ENCODE measurements around the gene IL10. TPM values are rescaled to one million over a fixed set of nuclear protein-coding genes. Genes with fewer than 3 reads are reported as not detected.

The IL10 gene
- total RNA-seq (2.5 TPM), polyA plus RNA-seq (ENCODE audit: insufficient read depth, low read depth, low replicate concordance) (0.49 TPM)
- long read RNA-seq, donor 1: 0 reads
- long read RNA-seq, donor 2: 0 reads
- long read RNA-seq, donor 3: 0 reads
- long read RNA-seq, donor 4: 0 reads
- long read RNA-seq, donor 5: 0 reads
- long read RNA-seq, donor 6: 0 reads
- long read RNA-seq, donor 7, partial matches to known transcripts: 0 of 1 reads
- long read RNA-seq, donor 7, other reads (novel, unspliced or antisense): 1 of 1 reads
- long read RNA-seq, donor 8: 0 reads
- long read RNA-seq, donor 9: 0 reads
- long read RNA-seq, donor 10: 0 reads

DNA sequence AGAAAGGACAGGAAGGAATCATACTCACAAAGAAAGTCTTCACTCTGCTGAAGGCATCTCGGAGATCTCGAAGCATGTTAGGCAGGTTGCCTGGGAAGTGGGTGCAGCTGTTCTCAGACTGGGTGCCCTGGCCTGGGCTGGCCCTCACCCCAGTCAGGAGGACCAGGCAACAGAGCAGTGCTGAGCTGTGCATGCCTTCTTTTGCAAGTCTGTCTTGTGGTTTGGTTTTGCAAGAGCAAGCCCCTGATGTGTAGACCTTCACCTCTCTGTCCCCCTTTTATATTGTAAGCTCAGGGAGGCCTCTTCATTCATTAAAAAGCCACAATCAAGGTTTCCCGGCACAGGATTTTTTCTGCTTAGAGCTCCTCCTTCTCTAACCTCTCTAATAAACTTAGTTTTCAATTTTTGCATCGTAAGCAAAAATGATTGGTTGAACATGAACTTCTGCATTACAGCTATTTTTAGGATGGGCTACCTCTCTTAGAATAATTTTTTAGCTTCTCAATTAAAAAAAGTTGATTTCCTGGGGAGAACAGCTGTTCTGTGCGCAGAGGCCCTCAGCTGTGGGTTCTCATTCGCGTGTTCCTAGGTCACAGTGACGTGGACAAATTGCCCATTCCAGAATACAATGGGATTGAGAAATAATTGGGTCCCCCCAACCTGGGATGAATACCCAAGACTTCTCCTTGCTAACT is at the start of gene IL10:
Gene IL10, minus strand, starts transcription at position 252 of the 695 bp plus-strand sequence. Its CDS starts 59 bp downstream, at position 193.
- no peak for DNase-seq
- no peak within 1 kb of the TSS for H3K4me3 ChIP-seq (ENCODE audit: low read length in 3 of 3)
- intact Hi-C loops (cut with DNase I): no loop called here

DNA sequence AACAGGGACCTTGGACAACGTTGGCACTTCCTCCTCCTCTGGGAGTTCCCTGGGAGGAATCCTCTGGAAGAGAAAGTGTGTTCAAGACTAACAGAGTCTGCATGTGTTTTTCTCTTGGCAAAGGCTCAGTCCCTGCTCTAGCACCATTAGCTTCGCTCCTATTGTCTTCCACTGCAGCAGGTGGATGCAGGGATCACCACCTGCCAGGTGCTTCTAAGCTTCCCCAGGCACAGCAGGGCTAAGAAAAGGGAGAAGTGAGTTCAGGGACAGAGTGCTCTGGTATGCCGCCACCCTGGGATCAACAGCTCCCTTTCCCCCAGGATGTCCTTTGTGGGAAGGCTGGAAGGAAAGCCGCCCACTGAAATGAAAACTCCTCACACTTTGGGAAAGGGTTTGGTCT is 49.2 kb upstream of the IL10 start:
- H3K9me3 ChIP-seq (ENCODE audit: control insufficient read depth in 2 of 3, insufficient read depth in 1 of 3, low read length in 3 of 3): no peaks in the 10 kb centered on the region
- no peaks in the 10 kb centered on the region for H3K4me1 ChIP-seq (ENCODE audit: control insufficient read depth in 2 of 3, insufficient read depth in 2 of 3, low read depth in 1 of 3, low read length in 3 of 3)
- no peak for FAIRE-seq
- TF ChIP-seq, protein P1, sequence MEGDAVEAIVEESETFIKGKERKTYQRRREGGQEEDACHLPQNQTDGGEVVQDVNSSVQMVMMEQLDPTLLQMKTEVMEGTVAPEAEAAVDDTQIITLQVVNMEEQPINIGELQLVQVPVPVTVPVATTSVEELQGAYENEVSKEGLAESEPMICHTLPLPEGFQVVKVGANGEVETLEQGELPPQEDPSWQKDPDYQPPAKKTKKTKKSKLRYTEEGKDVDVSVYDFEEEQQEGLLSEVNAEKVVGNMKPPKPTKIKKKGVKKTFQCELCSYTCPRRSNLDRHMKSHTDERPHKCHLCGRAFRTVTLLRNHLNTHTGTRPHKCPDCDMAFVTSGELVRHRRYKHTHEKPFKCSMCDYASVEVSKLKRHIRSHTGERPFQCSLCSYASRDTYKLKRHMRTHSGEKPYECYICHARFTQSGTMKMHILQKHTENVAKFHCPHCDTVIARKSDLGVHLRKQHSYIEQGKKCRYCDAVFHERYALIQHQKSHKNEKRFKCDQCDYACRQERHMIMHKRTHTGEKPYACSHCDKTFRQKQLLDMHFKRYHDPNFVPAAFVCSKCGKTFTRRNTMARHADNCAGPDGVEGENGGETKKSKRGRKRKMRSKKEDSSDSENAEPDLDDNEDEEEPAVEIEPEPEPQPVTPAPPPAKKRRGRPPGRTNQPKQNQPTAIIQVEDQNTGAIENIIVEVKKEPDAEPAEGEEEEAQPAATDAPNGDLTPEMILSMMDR (IDR thresholded peaks at IDR 0.05; ENCODE audit: borderline replicate concordance, extremely low read depth, insufficient read depth): no peak
- DNase-seq: no peak
- H3K36me3 ChIP-seq (ENCODE audit: control insufficient read depth in 2 of 3, insufficient read depth in 3 of 3, low read length in 3 of 3): no peaks in the 10 kb centered on the region
- no peak overlapping the region for H3K9ac ChIP-seq (ENCODE audit: low read length in 3 of 3)
- no peak overlapping the region for H3K4me3 ChIP-seq (ENCODE audit: low read length in 3 of 3)
- no peaks in the 10 kb centered on the region for H3K27me3 ChIP-seq (ENCODE audit: control insufficient read depth, insufficient read depth, low read length)
- intact Hi-C loops (cut with DNase I): no loop called here
- H3K27ac ChIP-seq (ENCODE audit: low read depth in 2 of 2, low read length in 2 of 2): no peak overlapping the region

More for the DNA sequence above, at the start of gene IL10:
- no peak within 1 kb of the TSS for H3K27ac ChIP-seq (ENCODE audit: low read depth in 2 of 2, low read length in 2 of 2)
- H3K9ac ChIP-seq (ENCODE audit: low read length in 3 of 3): no peak within 1 kb of the TSS
- H3K27me3 ChIP-seq (ENCODE audit: control insufficient read depth, insufficient read depth, low read length): no peaks in the 10 kb centered on the region
- FAIRE-seq: no peak
- TF ChIP-seq, protein P1 (IDR thresholded peaks at IDR 0.05; ENCODE audit: borderline replicate concordance, extremely low read depth, insufficient read depth): no peak
- peaks cover 0 to 2% (median 0%) of the 10 kb centered on the region in 3 donors for H3K4me1 ChIP-seq (ENCODE audit: control insufficient read depth in 2 of 3, insufficient read depth in 2 of 3, low read depth in 1 of 3, low read length in 3 of 3)
- no peaks in the 10 kb centered on the region for H3K36me3 ChIP-seq (ENCODE audit: control insufficient read depth in 2 of 3, insufficient read depth in 3 of 3, low read length in 3 of 3)
- H3K9me3 ChIP-seq (ENCODE audit: control insufficient read depth in 2 of 3, insufficient read depth in 1 of 3, low read length in 3 of 3): no peaks in the 10 kb centered on the region

DNA sequence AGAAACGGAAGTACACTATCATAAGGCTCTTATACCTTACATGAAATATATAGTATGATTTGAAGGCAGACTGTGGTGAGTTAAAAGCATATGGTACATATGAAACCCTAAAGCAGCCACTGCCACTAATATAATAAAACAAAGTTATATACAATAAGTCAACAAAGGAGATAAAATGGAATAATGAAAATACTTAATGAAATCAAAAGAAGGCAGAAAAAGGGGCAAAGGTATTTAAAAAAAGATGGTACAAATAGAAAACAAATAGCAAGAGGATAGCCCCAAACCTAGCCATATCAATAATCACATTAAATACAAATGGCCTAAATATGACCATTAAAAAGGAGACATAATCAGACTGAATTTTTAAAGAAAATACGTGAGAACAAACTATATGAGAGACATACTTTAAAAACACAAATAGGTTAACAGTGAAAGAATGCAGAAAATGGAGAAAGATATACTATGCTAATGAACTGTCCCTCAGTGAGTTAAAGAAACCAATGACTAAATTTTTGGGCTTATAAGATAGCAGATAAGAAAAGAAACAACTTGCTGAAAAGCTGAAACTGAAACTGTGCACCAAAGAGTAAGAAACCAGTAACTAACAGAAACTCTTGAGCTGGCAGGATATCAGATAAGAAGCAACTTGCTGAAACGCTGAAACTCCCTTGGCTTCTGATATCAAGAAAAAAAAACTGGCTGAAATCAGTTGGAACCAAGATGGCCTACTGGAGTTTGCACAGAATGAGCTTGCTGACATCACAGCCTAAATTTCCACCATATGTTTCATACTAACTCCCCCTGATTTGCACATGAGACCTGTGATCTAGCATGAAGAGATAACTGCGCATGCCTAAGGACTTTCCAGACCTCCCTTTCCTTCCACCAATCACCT is 44.3 kb upstream of the IL10 start:
- Histone ChIP-seq H3K27me3 (ENCODE audit: control insufficient read depth, insufficient read depth, low read length) (no peaks in the 10 kb centered on the region), H3K36me3 (ENCODE audit: control insufficient read depth in 2 of 3, insufficient read depth in 3 of 3, low read length in 3 of 3) (no peaks in the 10 kb centered on the region), H3K9ac (ENCODE audit: low read length in 3 of 3) (no peak overlapping the region), H3K4me3 (ENCODE audit: low read length in 3 of 3) (no peak overlapping the region), H3K9me3 (ENCODE audit: control insufficient read depth in 2 of 3, insufficient read depth in 1 of 3, low read length in 3 of 3) (peaks cover 0 to 7% (median 0%) of the 10 kb centered on the region in 3 donors), H3K27ac (ENCODE audit: low read depth in 2 of 2, low read length in 2 of 2) (no peak overlapping the region), H3K4me1 (ENCODE audit: control insufficient read depth in 2 of 3, insufficient read depth in 2 of 3, low read depth in 1 of 3, low read length in 3 of 3) (peaks cover 0 to 2% (median 0%) of the 10 kb centered on the region in 3 donors)
- TF ChIP-seq, protein P1 (IDR thresholded peaks at IDR 0.05; ENCODE audit: borderline replicate concordance, extremely low read depth, insufficient read depth): no peak
- DNase-seq: no peak
- intact Hi-C loops (cut with DNase I): no loop called here
- FAIRE-seq: peak; percentile 32

Data from kidney (tissue), 22 donors.